ENCODE measurements around the gene NFILZ.
A peak's percentile ranks its signal among the peaks of the same experiment; 100 is the strongest.

Gene NFILZ

DNA sequence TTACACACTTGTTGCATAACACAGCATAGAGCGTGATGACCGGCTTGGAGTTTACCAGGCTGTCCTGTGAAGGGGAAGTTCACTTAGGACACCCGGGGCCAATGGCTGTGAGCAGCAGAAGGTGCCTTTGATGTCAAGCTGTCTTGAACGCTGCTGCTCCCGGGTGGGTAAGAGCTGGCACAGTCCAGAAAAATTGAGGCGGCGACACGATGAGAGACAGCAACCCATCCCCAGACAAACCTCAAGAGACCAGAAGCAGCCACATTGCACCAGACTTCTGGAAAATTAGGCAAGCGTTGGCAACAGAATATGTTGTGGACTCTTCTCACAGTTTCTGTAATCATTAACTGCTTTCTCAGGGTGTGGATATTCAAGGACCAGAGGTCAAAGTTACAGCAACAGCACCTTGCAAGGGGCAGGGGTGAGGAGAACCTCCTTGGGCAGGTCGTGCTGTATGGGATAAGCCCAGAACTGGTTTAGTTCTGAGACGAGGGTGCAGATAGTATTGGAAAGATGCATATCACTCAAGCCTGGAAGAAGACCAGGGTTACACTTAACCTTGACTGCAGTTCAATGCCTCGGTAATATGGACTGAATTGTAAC, 10.1 kb downstream of the NFILZ start:
- DNase-seq (ENCODE audit: insufficient read length, low spot score) = no peak
- peak; percentile 55 for FAIRE-seq

DNA sequence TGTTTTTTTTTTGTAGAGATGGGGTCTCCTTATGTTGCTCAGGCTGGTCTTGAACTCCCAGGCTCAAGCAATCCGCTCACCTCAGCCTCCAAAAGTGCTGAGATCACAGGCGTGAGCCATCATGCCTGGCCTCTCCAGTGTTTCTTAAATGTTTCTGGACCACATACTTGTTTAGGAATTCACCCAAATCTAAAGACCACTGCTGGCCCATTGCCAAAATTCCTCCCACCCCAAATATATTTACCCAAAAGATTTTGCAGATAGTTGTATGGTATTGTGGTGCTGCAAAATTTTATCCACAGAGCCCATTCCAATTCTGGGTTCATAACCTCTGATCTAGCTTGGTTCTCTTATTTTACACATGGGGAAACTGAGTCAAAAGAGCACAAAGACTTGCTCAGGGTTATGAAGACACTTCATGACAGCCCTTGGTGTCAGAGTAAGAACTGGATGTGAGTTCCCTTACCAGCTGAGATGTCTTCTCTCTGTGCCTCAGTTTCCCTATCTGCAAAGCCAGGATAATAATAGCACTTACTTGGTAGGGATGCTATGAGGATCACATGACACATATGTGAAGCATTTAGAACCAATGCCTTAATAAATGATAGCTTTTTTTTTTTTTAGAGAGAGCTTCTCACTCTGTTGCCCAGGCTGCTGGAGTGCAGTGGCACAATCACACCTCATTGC, 10.9 kb downstream of the NFILZ start:
- DNase-seq (ENCODE audit: insufficient read length, low spot score) (no peak), FAIRE-seq (no peak)

DNA sequence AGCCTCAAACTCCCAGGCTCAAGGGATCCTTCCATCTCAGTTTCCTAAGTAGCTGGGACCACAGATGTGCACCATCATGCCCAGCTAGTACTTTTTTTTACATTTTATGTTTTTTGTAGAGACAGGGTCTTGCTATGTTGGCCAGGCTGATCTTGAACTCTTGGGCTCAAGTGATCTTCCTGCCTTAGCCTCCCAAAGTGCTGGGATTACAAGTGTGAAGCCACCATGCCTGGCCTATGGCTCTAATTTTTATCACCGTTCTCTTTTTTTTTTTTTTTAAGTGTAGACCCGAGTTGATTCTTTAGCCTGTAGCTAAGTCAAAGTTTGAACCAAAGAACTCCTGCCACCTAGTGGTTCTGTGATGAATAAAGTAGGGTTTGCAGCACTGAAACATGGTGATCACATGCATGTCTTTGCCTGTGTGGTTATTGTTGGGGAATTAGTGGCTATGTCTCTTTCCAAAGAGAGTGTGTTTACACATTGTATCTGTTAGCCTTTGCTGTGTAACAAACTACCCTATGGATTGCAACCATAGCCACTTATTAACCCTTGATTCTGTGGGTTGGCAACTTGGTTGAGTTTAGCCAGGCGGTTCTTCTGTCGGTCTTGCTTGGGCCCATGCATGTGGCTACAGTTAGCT, 11.6 kb downstream of the NFILZ start:
- DNase-seq (ENCODE audit: insufficient read length, low spot score) = peak; percentile 69
- FAIRE-seq = peak; percentile 75

DNA sequence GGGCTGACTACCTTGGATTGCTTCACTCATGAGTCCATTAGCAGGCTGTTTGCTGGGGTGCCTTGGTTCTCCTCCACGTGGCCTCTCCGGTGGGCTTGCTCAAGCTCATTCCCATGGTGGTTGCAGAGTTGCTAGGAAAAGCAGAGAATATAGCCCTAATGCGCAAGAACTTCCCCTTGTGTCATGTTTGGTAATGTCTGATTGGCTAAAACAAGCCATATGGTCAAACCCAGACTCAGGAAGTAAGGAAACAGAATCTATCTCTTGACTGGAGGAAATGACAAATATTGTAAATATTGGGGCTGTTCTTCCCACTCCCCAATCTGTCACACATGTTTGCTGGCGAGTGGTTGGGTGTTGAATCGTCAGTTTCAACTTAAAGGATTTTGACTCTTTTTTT, 12.1 kb downstream of the NFILZ start:
- DNase-seq (ENCODE audit: insufficient read length, low spot score) = no peak
- FAIRE-seq = no peak

DNA sequence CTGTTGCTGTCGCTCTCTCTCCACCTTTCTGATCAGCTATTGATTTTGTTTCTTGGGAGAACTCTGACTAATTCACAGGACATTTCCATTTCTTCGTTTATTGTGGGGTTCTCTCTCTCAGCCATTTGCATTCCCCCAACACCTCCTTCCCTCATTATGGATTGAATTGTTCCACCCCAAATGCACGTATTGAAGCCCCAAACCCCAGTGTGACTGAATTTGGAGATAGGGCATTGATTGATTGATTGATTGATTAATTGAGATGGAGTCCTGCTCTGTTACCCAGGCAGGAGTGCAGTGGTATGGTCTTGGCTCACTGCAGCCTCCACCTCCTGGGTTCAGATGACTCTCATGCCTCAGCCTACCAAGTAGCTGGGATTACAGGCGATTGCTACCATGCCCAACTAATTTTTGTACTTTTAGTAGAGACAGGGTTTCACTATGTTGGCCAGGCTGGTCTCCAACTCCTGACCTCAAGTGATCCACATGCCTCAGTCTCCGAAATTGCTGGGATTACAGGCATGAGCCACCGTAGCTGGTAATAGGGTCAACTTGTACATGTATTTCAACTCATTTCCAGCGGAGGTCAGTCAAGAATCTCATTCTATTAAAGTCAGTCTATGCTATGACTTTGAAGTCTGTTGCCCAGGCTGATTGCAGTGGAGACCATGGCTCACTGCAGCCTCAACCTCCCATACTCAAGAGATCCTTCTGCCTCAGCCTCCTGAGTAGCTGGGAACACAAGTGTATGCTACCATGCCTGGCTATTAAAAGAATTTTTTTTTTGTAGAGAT, 13.6 kb downstream of the NFILZ start:
- no peak for FAIRE-seq
- DNase-seq (ENCODE audit: insufficient read length, low spot score) = no peak

DNA sequence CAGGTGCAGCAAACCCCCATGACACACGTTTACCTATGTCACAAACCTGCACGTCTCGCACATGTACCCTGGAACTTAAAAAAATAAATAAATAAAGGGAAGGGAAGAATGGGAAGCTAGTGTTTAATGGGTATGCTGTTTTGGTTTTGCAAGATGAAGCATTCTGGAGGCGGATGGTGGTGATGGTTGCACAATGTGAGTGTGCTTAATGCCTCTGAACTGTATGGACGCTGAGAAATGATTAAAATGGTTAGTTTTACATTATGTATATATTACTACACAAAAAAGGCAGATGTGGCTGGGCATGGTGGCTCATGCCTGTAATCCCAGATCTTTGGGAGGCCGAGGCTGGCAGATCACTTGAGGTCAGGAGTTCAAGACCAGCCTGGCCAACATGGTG, 17.8 kb downstream of the NFILZ start:
- DNase-seq (ENCODE audit: insufficient read length, low spot score) (no peak), FAIRE-seq (no peak)

DNA sequence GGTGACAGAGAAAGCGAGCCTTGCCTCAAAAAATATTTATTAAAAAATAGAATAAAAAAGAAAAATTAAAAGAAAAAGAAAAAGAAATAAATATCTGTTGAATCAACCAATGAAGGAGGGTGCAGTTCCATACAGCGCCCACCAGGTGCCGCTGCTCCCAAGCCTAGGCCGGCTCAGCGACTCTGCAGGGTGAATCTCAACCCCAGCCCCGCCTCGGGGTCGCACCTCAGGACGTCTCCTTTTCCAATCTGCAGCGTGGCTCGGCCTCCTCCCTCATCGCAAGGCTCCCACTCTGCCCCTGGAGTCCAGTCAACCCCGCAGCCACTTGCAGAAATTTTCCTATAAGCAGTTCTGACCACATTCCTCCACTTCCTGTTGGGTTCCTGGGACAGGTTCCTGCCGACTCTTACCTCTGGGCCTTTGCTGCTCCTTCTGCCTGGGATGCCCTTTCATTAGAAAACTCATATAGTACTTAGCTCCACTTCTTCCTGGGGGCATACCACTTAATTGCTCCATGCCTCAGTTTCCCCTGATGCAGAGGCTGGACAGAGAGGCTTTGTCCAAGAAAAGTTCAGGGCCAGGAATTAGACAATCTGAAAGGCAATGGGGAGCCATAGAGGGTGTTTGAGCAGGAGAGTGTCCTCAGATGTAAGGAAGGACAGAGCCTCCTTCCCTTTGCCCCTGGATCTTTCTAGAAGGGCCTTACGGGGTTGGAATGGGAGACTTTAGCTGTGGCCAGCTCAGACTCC, 24.3 kb downstream of the NFILZ start:
- DNase-seq (ENCODE audit: insufficient read length, low spot score) (peak; percentile 82), FAIRE-seq (peak; percentile 80)

DNA sequence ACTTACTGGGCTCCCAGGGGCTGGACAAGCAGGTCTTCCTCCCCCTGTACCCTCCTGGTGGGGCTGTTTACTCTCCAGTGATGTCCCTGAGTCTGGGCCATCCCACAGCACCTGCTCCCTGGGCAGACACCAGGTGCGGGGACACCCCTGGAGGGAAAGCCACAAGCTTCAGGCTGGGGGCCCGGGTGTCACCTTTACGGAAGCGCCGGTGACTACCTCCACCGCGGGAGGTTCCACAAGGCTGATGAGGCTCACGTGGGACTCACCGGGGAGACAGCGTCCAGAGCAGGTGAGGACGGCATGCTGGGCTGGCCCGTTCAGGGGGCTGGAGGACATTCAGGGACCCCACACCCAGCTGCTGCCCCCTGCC, 24.9 kb downstream of the NFILZ start:
- no peak for FAIRE-seq
- DNase-seq (ENCODE audit: insufficient read length, low spot score) = no peak

DNA sequence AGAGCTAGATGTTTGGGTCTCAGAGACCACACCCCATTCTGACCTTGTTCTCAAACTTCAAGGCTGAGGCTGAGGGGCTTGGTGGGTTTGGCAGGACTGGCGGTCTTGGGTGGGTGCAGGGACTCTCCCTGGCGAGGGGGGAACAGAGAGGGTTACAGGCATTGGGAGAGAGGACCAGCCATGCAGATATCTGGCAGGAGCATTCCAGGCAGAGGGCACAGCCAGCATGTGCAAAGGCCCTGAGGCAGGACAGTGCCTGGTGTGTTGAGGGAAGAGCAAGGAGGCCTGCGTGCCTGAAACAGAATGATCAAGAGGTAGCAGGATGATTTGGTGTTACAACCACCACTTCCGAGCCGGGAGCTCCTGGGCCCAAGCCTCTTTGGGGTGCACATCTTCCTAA, 27.4 kb downstream of the NFILZ start:
- DNase-seq (ENCODE audit: insufficient read length, low spot score) (no peak), FAIRE-seq (peak; percentile 26)

DNA sequence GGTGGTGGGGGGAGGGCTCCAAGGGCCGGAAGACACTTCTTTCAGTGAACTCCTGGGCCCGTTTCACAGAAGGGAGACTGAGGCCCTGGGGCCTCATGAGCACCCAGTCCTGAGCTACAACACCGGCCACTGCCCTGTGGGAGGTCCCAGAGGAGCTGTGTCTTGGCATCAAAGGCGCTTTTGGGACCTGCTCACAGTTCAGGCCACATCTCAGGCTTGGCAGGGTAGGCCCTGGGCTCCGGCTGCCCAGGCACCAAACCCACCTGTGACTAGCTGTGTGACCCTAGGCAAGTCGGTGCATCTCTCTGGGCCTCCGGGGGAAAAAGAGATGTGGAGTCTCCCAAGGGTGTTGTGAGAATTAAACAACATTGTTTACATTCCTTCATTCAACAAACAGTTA, 29.5 kb downstream of the NFILZ start:
- no peak for FAIRE-seq
- no peak for DNase-seq (ENCODE audit: insufficient read length, low spot score)

DNA sequence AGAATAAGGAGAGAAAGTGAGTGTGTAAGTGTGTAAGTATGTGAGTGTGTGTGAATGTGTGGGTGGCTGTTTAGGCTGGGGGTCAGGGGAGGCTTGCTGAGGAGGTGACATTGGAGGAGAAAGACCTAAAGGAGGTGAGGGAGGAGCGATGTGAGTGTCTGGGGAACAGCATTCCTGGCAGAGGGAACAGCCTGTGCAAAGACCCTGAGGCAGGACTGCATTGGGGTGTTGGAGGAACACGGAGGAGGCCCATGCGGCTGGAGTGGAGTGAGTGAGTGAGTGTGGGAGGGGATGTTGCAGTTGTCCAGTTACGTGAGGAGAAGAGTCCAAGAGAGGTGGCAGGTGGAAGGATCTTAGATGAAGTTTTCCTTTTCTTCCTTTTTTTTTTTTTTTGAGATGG, 31.8 kb downstream of the NFILZ start:
- DNase-seq (ENCODE audit: insufficient read length, low spot score) (no peak), FAIRE-seq (no peak)

DNA sequence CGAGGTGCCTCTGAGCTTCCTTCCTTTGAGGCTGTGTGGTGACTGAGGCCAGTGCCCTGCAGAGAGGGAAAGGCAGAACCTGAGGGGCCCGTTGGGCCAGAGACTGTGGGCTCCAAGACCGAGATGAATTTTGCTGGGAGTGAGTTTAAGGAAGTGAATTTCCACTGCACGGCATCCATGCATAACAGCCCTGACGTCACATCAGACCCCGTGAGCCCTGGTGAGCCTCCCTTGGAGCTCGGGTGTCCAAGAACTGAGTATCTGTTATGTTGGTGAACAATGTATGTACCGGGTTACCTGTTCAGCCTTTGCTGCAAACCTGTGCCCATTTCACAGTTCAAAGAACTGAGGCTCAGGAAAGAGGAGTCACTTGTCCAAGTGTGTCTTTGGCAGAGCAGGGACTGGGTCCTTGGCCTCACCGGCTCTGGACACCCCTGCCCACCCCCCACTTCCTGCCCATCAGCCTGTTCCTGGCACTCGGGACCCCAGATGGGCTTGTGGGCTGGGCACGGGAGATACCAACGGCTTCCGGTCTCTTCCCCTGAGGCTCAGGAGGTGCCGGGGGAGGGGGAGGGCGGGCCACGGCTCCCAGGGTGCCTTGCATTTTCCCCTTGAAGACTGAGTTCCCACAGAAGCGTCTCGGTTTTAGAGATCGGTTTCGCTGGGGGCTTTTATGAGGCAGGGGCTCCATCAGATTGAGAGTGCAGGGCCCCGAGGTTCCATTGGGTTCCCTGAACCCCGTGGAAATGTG, 33.7 kb downstream of the NFILZ start:
- FAIRE-seq (no peak), DNase-seq (ENCODE audit: insufficient read length, low spot score) (no peak)

DNA sequence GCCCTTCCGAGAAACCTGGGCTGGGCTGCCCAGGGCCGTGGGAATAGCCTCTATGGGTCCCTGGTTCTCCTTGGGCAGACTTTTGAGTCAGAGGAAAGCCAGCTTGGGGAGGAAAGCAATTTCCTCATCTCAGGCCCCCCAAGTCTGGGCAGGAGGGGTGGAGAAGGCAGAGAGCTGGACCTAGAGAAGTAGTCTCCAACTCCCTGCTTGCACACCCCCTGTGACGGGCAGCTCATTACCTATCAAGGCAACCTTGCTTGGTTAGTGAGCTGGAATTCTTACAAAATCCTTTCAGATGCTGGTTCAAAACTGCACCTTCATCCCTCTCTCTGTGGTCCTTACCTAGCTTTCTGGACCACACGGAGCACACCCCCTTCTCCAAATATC, 34.2 kb downstream of the NFILZ start:
- FAIRE-seq = no peak
- DNase-seq (ENCODE audit: insufficient read length, low spot score) = no peak

DNA sequence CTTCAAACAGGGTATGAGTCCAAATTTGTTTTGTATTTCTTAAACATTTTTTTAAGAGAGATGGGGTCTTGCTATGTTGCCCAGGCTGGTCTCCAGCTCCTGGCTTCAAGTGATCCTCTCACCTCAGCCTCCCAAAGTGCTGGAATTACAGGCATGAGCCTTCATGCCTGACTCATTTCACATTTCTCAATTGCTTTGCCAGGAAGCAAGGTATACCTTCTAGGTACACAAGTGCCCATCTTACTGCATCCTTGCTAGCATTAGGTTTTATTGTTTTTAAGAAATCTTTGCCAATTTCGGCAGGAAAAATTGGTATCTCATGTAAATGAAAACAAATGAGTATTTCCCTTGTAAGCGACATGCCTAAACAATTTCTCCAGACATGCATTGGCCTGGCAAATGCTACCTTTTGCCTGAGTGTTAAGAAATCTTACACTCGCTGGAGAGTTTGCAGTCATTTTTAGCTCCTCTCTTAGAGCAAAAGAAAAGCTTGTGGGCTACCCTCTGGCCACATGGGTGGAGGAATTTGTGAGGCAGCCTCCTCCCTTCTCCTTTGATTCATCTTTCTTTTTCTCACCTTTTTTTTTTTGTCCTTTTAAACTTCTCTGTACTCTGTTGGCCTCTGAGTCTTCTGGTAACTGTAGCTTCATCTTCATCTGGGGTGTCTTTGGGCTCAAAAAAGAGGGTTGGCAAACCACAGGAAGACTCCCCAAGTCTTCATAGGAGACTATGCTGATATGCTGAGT, 35.2 kb downstream of the NFILZ start:
- FAIRE-seq (no peak), DNase-seq (ENCODE audit: insufficient read length, low spot score) (no peak)

DNA sequence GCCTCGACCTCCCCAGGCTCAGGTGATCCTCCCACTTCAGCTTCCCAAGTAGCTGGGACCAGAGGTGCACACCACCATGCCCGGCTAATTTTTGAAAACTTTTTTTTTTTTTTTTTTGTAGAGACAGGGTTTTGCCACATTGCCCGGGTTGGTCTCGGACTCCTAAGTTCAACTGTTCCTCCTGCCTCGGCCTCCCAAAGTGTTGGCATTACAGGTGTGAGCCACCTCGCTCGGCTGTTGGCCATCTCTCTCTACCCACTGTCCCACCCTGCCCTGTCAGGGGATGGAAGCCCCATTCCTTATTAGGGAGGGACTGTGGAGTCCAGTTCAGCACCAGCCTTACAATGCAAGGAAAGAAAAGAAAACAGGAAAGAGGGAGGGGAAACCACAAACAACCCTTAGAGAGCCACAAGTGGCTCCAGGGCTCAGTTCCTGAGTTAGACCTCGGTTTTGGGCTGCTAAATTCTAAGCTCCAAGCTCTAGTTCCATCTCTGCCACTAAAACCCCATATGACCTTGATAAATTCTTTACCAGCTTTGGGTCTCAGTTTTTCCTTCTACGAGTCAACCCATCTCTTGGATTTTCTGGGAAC, 36.5 kb downstream of the NFILZ start:
- FAIRE-seq = no peak
- DNase-seq (ENCODE audit: insufficient read length, low spot score) = no peak

DNA sequence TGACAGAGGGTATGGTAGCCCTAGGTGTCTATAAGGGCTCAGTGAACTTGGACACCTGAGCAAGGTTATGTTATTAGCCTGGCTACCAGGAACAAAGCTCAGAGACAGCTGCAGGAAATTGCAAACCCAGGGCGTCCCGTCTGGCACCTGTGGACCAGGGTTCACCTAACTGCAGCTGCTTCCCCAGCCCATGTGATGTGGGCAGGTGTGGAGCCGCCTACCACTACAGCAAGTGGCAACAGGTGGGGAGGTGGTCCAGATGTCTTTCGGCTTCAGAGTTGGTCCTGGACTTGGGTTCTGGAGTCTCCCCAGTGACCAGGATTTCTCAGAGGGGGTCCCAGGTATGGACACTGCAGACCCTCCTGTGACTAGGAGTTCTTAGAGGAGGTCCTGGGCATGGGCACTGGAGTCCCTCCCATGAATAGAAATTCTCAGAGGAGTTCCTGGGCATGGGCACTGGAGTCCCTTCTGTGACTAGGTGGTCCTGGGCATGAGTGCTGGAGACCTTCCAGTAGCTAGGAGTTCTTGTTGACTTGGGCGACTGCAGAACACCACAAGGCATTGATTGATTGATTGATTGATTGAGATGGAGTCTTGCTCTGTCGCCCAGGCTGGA, 43.0 kb downstream of the NFILZ start:
- FAIRE-seq (no peak), DNase-seq (ENCODE audit: insufficient read length, low spot score) (no peak)

DNA sequence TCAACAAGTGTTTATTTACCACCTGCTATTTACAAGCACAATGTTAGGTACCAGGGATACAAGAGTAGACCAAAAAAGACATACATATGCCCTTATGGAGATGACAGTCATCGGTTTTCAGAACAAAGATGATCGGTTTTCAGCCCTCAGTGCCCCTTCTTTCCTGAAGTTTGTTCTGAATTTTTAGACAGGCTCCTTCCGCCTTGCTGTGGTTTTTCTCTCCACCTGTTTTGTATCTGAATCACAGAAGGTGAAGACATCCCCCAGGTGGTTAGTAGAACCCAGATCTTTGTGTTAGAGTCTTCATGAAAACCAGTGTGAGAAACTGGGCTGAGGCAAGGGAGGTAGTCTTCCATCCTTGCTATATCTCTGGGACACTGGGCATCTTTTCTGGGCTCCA, 44.6 kb downstream of the NFILZ start:
- FAIRE-seq (no peak), DNase-seq (ENCODE audit: insufficient read length, low spot score) (no peak)

DNA sequence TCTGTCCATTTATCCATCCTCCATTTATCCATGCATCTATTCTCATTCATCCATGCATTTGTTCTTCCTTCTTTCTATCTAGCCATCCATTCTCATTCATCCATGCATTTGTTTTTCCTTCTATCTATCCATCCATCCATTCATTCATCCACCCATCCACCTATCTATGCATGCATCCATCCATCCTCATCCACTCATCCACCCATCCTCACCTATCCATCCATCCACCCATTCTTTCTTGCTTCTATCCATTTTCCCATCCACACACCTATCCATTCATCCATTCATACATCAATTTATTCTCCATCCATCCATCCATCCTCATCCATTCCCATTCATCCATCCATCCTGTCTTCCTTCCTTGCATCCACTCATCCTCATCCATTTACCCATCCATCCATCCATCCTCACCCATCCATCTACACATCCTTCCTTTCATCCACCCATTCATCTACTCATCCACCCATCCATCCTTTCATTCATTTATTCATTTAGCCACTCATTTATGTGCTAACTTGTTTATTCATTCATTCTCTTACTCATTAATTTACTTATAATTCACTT, 47.9 kb downstream of the NFILZ start:
- DNase-seq (ENCODE audit: insufficient read length, low spot score) (no peak), FAIRE-seq (no peak)

Measured in HTR-8/SVneo (cell line).